ENCODE data around the gene E2F6.

Gene E2F6

GRCh38 chr2:11482473-11483035 is 16.6 kb upstream of the E2F6 start:
- H3K27ac ChIP-seq, result no peak overlapping the region; the same call in 1 of the 2 replicates
- no peaks in the 10 kb centered on the region for H3K9me3 ChIP-seq (ENCODE audit: severe bottlenecking)
- no peak for TF ChIP-seq CTCF (IDR thresholded peaks at IDR 0.05; ENCODE audit: low read depth, low read length)
- H3K4me3 ChIP-seq (ENCODE audit: low read depth, low read length), result peak overlapping the region; percentile 54
- DNase-seq, result peak; percentile 62
- no peaks in the 10 kb centered on the region for H3K27me3 ChIP-seq (ENCODE audit: insufficient read depth, low read depth, severe bottlenecking)
- H3K36me3 ChIP-seq, result no peaks in the 10 kb centered on the region

- H3K4me3 ChIP-seq (ENCODE audit: low read depth, low read length), result no peak overlapping the region
- H3K27me3 ChIP-seq (ENCODE audit: insufficient read depth, low read depth, severe bottlenecking), result no peaks in the 10 kb centered on the region
- no peak for TF ChIP-seq CTCF (IDR thresholded peaks at IDR 0.05; ENCODE audit: low read depth, low read length)
- H3K9me3 ChIP-seq (ENCODE audit: severe bottlenecking), result no peaks in the 10 kb centered on the region
- DNase-seq, result no peak
- H3K27ac ChIP-seq, result no peak overlapping the region
- H3K36me3 ChIP-seq, result no peaks in the 10 kb centered on the region
Observed at GRCh38 chr2:11481789-11482472, 16.0 kb upstream of the E2F6 start.

- H3K4me3 ChIP-seq (ENCODE audit: low read depth, low read length), result no peak overlapping the region
- H3K36me3 ChIP-seq, result no peaks in the 10 kb centered on the region
- H3K27me3 ChIP-seq (ENCODE audit: insufficient read depth, low read depth, severe bottlenecking), result no peaks in the 10 kb centered on the region
- no peak for TF ChIP-seq CTCF (IDR thresholded peaks at IDR 0.05; ENCODE audit: low read depth, low read length)
- no peak for DNase-seq
- no peaks in the 10 kb centered on the region for H3K9me3 ChIP-seq (ENCODE audit: severe bottlenecking)
- no peak overlapping the region for H3K27ac ChIP-seq
Observed at GRCh38 chr2:11481426-11481788, 15.4 kb upstream of the E2F6 start.

- TF ChIP-seq CTCF (IDR thresholded peaks at IDR 0.05; ENCODE audit: low read depth, low read length), result no peak
- Histone ChIP-seq H3K36me3 (no peaks in the 10 kb centered on the region), H3K9me3 (ENCODE audit: severe bottlenecking) (no peaks in the 10 kb centered on the region), H3K27ac (no peak overlapping the region), H3K27me3 (ENCODE audit: insufficient read depth, low read depth, severe bottlenecking) (no peaks in the 10 kb centered on the region), H3K4me3 (ENCODE audit: low read depth, low read length) (no peak overlapping the region)
- no peak for DNase-seq
Observed at GRCh38 chr2:11480859-11481258, 14.9 kb upstream of the E2F6 start.

- no peak for DNase-seq
- Histone ChIP-seq H3K4me3 (ENCODE audit: low read depth, low read length) (no peak overlapping the region), H3K36me3 (no peaks in the 10 kb centered on the region), H3K27ac (no peak overlapping the region), H3K27me3 (ENCODE audit: insufficient read depth, low read depth, severe bottlenecking) (no peaks in the 10 kb centered on the region), H3K9me3 (ENCODE audit: severe bottlenecking) (no peaks in the 10 kb centered on the region)
- TF ChIP-seq CTCF (IDR thresholded peaks at IDR 0.05; ENCODE audit: low read depth, low read length), result no peak
Observed at GRCh38 chr2:11480406-11480805, 14.4 kb upstream of the E2F6 start.

Data from WERI-Rb-1 (cell line).